ENCODE data around the gene OTUD5.

DNA sequence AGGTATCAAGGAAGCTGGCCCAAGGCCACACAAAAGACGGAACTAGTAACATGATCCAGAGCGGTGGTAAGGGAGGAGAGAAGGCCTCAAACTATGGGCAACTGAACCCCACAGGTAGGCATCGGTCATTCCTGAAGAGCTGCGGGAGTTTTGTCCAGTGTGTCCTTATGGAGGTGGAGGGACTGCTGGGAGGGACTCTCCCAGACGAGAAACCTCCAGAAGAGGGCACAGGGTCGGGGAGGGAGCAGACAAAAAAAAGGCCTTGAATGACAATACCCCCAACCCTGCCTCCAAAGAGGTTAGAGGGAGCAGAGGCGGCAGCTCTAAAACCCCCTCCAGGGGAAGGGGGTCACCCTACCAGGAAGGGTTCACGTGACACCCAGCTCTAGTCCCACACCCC lies 53.2 kb downstream of the OTUD5 start:
- TF ChIP-seq, protein P1, sequence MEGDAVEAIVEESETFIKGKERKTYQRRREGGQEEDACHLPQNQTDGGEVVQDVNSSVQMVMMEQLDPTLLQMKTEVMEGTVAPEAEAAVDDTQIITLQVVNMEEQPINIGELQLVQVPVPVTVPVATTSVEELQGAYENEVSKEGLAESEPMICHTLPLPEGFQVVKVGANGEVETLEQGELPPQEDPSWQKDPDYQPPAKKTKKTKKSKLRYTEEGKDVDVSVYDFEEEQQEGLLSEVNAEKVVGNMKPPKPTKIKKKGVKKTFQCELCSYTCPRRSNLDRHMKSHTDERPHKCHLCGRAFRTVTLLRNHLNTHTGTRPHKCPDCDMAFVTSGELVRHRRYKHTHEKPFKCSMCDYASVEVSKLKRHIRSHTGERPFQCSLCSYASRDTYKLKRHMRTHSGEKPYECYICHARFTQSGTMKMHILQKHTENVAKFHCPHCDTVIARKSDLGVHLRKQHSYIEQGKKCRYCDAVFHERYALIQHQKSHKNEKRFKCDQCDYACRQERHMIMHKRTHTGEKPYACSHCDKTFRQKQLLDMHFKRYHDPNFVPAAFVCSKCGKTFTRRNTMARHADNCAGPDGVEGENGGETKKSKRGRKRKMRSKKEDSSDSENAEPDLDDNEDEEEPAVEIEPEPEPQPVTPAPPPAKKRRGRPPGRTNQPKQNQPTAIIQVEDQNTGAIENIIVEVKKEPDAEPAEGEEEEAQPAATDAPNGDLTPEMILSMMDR (conservative IDR thresholded peaks at IDR 0.05 in 1 of 2, IDR thresholded peaks at IDR 0.05 in 1 of 2; ENCODE audit: low read depth in 1 of 2, low read length in 2 of 2) = no peak
- no peak for TF ChIP-seq EZH2 (IDR thresholded peaks at IDR 0.05; ENCODE audit: low read length, missing control alignments)
